Activated CD8-positive, alpha-beta memory T cell treated with anti-CD3 and anti-CD28 coated beads, Interleukin-2, amount 50 U/mL, for 24 hours (primary cell): Measurements from ENCODE around the gene MCUR1.
A peak's percentile ranks its signal among the peaks of the same experiment; 100 is the strongest.
"Not testable (repeated sequence)": the region's sequence is repeated elsewhere in the genome, so short reads cannot be mapped to it uniquely, and the experiment has no call there.

Source experiments
- DNase-seq: peaks from one replicate; pipeline ENCODE4 v3.0.0-alpha.2; 2020; ENCODE audit errors: extremely low read depth

Gene MCUR1, protein sequence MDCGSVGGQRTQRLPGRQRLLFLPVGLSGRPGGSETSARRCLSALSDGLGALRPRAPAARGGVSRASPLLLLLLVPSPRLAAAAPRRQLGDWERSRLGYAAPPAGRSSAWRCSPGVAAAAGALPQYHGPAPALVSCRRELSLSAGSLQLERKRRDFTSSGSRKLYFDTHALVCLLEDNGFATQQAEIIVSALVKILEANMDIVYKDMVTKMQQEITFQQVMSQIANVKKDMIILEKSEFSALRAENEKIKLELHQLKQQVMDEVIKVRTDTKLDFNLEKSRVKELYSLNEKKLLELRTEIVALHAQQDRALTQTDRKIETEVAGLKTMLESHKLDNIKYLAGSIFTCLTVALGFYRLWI

GRCh38 chr6:13814176-13814937 lies at the start of gene MCUR1:
TSS of gene MCUR1 (minus strand) at chr6:13814557. CDS start at chr6:13814429, 128 bp downstream.
- peak; percentile 47 for DNase-seq

DNA sequence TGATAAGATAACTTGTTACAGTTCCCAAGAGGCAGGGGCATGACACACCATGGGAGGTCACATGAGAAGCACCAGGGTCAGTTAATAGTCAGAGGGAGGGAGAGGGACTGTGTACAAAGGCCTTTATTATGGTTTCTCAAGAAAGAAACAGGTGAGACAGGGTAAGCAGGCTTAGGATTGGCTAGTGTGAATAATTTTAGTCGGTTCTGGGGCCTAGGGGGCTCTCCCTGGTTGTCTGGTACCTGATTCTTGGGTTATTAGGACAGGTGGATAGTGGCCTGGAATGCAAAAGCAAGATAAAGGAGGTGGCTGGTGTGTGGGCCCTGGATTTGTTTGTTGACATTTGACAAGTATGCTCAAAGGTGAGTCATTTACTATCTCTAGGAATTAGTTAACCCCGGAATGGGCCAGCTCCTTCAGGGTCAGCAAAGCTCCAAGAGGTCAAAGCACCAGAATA lies 49.4 kb upstream of the MCUR1 start:
- no peak for DNase-seq

DNA sequence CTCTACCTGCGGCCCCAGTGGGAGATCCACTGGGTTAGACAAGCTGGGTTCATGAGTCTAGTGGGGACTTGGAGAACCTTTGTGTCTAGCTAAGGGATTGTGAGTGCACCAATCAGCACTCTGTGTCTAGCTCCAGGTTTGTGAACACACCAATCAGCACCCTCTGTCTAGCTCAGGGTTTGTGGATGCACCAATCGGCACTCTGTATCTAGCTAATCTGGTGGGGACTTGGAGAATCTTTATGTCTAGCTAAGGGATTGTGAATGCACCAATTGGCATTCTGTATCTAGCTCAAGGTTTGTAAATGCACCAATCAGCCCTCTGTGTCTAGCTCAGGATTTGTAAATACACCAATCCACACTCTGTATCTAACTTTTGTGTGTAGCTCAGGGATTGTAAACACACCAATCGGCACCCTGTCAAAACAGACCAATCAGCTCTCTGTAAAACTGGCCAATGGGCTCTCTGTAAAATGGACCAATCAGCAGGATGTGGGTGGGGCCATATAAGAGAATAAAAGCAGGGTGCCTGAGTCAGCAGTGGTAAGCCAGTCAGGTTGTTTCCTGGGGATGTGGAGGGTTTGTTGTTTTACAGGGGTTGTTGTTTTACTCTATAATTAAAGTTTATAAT lies 46.3 kb upstream of the MCUR1 start:
- not testable (repeated sequence) for DNase-seq

GRCh38 chr6:13859871-13860555 lies 45.7 kb upstream of the MCUR1 start:
- no peak for DNase-seq

GRCh38 chr6:13854716-13855250 lies 40.4 kb upstream of the MCUR1 start:
- no peak for DNase-seq

- DNase-seq = no peak
Observed at GRCh38 chr6:13853871-13854270, 39.5 kb upstream of the MCUR1 start.

GRCh38 chr6:13851803-13852202 lies 37.4 kb upstream of the MCUR1 start:
- DNase-seq = no peak

- DNase-seq = no peak
Observed at GRCh38 chr6:13851330-13851729, 37.0 kb upstream of the MCUR1 start.

- not testable (repeated sequence) for DNase-seq
Observed at GRCh38 chr6:13850690-13851089, 36.3 kb upstream of the MCUR1 start.

DNA sequence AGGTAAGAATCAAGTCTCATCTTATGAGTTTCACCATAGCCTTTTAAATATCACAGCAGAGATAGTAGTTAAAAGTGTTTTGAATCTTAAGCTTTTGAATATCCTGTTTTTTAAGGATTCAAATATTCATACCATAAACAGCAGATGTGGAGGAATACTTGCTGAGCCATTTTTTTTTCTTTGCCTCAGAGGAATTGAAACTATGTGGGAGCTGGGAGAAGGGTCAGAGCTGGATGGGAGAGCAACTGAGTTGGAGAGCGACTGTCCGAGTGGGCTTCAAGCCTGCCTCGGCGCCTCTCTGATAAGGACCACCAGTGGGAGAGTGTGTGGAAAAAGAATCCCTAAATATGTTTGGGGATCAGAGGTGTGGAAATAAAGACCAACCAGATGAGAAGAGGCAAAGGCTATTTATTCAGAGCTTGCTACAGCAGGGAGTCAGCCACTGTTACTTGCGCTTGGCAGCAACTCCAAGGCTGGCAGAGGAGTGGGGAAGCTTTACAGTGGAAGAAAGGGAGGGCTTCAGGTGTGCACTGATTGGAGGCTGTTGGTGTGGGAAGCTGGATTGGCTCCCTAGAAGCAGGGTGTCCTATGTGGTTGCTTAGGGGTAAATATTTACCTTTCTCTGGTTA lies 34.3 kb upstream of the MCUR1 start:
- no peak for DNase-seq

DNA sequence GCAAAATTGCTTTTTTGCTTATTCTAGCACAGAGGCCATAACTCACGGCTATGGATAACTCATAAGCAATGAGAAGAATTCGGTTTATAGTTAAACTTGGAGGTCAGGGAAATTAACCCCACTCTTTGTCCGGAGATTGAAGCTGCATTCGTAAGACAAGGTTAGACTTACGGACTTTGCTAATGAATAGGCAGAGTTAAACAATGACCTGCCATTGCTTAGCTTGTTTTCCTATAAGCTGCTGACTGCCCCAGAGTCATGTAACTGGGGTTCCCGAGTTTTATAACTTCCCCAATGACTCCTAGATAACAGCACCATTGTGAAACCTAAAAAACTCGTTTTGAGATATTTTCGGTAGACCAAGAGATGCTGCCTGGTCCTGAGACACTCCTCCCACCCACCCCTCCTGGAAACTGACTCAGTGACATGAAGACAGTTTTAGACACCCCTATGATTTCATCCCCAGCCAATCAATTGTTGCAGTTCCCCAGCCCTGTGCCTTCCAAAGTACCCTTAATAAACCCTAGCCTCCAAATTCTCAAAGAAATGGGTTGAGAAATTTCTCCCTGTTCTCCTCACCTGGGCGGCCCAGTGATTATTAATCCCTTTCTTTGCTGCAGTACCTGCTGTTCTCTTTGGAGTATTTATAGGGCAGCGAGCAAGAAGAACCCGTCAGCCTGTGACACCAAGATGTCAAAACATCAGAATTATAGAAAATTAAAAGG lies 33.1 kb upstream of the MCUR1 start:
- no peak for DNase-seq

- no peak for DNase-seq
Observed at GRCh38 chr6:13846841-13847240, 32.5 kb upstream of the MCUR1 start.

DNA sequence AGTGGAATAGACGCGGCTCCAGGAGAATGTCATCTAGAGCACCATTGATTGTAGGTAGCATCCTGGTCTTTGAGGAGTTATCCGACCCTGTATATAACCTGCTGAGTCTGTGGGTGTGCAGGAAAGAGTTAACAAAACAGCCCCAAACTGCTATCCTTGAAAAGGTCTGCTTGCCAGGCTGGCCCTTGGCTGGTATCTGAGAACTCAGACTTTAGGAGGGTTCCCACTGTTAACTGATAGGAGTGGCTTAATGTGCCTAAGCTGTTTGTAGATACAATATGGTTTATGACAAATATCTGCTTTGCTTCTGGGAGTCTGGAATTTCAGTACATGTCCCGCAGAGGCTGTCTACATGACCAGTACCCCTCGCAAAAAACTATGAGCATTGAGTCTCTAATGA lies 27.6 kb upstream of the MCUR1 start:
- DNase-seq = no peak

DNA sequence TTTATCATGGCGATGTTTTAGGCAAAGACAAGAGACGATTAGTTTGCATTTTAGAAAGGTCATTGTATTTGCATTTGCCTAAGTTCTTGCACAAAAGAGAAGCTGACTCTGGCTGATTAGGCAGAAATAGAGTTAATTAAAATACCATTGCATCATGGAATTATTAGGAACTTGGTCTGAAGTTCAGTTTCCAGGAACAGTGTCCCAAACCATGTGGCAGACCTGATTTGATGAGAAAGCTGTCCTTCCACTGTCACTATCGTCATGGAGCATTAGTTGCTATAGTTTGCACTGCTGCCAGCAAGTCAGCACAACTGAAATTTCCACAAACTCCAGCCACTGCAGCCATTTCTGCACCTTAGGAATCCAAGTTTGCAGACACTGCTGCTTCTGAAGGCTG lies 24.3 kb upstream of the MCUR1 start:
- no peak for DNase-seq

DNA sequence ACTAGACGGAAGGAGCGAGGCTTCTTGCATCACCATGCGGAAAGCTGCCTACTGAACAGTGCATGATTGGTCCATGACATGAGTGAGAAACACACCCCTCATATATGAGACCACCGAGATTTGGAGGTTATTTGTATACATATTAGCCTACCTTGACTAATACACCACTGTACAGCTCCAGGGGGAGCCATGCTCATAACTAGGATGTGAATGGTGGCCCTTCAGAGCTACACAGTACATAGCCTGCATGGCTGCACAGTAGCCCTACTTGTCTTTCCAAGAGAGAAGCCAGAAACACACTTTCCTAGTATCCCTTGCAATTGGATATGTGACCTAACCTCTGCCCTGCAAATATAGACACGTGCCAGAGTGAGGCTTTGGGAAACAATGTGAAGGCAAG lies 21.8 kb upstream of the MCUR1 start:
- DNase-seq = no peak

DNA sequence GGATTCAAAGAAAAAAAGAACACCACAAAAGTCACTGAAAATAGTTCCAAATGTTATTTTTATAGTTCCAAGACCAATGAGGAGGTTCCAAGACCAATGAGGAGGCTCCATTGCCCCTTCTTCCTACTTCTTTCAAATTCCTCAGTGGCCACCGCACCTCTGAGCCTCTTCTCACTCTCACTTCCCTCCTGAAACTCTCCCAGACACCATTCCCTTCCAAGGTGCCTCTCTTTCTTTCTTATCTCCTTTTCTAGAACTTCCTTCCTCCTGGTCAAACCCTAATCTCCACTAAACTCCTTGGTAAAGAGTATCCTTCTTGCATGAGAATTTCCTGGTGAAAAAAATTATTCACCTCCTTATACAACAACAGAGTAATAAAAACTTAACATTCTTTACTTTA lies 20.4 kb upstream of the MCUR1 start:
- DNase-seq = no peak

DNA sequence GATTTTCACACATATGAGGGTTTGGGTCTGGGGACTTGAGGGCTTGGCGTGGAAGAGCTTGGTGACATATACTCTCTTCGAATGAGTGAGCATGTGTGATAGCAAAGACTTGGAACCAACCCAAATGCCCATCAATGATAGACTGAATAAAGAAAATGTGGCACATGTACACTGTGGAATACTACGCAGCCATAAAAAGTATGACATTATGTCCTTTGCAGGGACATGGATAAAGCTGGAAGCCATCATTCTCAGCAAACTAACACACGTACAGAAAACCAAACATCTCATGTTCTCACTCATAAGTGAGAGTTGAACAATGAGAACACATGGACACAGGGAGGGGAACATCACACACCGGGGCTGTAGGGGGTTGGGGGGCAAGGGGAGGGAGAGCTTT lies 19.7 kb upstream of the MCUR1 start:
- not testable (repeated sequence) for DNase-seq

GRCh38 chr6:13832778-13833177 lies 18.4 kb upstream of the MCUR1 start:
- DNase-seq = no peak

GRCh38 chr6:13831615-13832014 lies 17.3 kb upstream of the MCUR1 start:
- DNase-seq = no peak

DNA sequence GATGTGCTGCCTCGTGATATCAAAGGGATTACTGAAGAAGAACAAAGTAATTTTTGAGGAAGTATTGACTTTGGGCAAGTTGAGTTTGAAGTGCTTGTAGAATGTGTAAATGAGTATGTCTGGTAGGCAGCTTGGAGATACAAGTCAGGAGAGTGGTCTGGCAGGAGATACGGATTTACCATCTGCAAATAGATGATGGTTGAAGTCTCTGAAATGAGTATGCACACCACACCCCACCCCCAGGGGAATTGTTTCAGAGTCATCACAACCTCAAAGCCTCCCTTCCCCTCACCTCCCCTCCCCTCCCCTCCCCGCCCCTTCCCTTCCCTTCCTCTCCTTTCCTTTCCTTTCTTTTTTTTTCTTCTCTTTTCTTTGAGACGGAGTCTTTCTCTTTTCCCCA lies 16.4 kb upstream of the MCUR1 start:
- no peak for DNase-seq

- not testable (repeated sequence) for DNase-seq
Observed at GRCh38 chr6:13829419-13829818, 15.1 kb upstream of the MCUR1 start.
